HFFc6 (cell line): ENCODE measurements around the gene VPS26B. TPM values are rescaled to one million over a fixed set of nuclear protein-coding genes. Genes with fewer than 3 reads are reported as not detected.
A peak's percentile ranks its signal among the peaks of the same experiment; 100 is the strongest.
"Not testable (repeated sequence)": the region's sequence is repeated elsewhere in the genome, so short reads cannot be mapped to it uniquely, and the experiment has no call there.

ENCODE experiments used
- DNase-seq: peaks from one replicate; pipeline ENCODE4 v3.0.0-alpha.2; 2018
- H3K27ac Mint-ChIP-seq: 2 replicates; pipeline ENCODE4 v1.8.0; 2020; ENCODE audit warnings: mild to moderate bottlenecking, mixed read lengths
- H3K27me3 Mint-ChIP-seq: 2 replicates; pipeline ENCODE4 v1.8.0; 2021; ENCODE audit warnings: mild to moderate bottlenecking, moderate library complexity, mixed read lengths; ENCODE audit not compliant: insufficient read depth
- H3K36me3 Mint-ChIP-seq: 2 replicates; pipeline ENCODE4 v1.8.0; 2021; ENCODE audit warnings: low read depth, mixed read lengths
- H3K4me1 Mint-ChIP-seq: 2 replicates; pipeline ENCODE4 v1.8.0; 2020; ENCODE audit warnings: low read depth, mixed read lengths
- H3K4me3 Mint-ChIP-seq: 2 replicates; pipeline ENCODE4 v1.8.0; 2020; ENCODE audit warnings: mild to moderate bottlenecking, moderate library complexity, mixed read lengths
- H3K9me3 Mint-ChIP-seq: 2 replicates; pipeline ENCODE4 v1.8.0; 2020; ENCODE audit warnings: mild to moderate bottlenecking, mixed read lengths
- total RNA-seq, 6 experiments: library from RNA; stranded (reverse); fragmentation: NEBNext Ultra II Directional; extraction: Animal tissue kit (Norgen Biotek cat#: 25700); gene quantifications; 2 replicates in 1 of 6; 3 replicates in 5 of 6; pipeline ENCODE4 v1.2.3, GENCODE V29; 2021
- TF ChIP-seq, protein P1 (sequence below): fragments of 200-600 bp; sonication (generic); IDR thresholded peaks from 2 replicates; pipeline ENCODE4 v1.5.0; 2021; ENCODE audit warnings: antibody characterized with exemption, mild to moderate bottlenecking

Gene VPS26B
- total RNA-seq, 6 experiments from 2014 or later = 36.5 to 45.0 (median 39.1) TPM

DNA sequence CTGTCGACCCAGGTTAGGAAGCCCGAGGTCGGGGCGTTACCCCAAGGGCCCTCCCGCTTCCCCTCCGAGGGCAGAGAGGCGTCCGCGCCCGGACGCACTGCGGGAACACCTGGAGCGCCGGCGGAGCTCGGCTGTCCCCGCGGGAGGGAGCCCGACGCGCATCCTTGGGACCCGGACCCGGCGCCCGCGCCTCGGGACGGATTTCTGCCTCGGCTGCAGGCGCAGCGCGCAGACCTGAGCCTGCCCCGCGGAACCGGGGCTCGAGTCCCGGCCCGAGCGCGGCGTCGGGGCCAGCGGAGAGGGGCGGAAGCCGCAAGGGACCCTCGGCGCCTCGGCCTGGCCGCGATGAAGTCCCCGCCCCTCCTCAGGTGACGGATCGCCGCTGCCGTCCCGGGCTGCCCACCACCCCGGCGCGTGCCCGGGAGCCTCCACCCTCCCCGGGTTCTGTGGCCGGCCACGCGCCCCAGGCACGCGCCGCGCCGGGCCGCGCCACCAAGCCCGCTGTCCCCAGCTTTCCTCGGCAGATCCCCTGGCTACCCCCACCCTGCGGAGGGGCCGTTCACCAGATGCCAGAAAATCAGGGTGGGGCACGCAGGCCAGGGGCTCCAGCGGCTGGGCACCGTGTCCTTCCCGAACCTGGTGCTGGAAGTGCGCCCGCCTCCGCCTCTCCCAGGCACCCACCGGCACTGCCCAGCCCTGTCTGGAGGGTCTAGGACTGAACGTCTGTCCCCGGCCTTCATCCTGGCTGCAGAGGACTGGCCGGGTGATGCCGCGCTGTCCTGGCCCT is 52.1 kb downstream of the VPS26B start:
- Mint-ChIP-seq H3K27me3 (peaks cover 50% of the 10 kb centered on the region), H3K9me3 (no peaks in the 10 kb centered on the region; the same call in 1 of the 2 replicates), H3K4me1 (peaks cover 14% of the 10 kb centered on the region), H3K4me3 (no peak overlapping the region), H3K27ac (no peak overlapping the region), H3K36me3 (peaks cover 3% of the 10 kb centered on the region; the same call in 1 of the 2 replicates)
- TF ChIP-seq, protein P1, sequence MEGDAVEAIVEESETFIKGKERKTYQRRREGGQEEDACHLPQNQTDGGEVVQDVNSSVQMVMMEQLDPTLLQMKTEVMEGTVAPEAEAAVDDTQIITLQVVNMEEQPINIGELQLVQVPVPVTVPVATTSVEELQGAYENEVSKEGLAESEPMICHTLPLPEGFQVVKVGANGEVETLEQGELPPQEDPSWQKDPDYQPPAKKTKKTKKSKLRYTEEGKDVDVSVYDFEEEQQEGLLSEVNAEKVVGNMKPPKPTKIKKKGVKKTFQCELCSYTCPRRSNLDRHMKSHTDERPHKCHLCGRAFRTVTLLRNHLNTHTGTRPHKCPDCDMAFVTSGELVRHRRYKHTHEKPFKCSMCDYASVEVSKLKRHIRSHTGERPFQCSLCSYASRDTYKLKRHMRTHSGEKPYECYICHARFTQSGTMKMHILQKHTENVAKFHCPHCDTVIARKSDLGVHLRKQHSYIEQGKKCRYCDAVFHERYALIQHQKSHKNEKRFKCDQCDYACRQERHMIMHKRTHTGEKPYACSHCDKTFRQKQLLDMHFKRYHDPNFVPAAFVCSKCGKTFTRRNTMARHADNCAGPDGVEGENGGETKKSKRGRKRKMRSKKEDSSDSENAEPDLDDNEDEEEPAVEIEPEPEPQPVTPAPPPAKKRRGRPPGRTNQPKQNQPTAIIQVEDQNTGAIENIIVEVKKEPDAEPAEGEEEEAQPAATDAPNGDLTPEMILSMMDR = no peak; the same call in none of the 2 replicates
- no peak for DNase-seq

DNA sequence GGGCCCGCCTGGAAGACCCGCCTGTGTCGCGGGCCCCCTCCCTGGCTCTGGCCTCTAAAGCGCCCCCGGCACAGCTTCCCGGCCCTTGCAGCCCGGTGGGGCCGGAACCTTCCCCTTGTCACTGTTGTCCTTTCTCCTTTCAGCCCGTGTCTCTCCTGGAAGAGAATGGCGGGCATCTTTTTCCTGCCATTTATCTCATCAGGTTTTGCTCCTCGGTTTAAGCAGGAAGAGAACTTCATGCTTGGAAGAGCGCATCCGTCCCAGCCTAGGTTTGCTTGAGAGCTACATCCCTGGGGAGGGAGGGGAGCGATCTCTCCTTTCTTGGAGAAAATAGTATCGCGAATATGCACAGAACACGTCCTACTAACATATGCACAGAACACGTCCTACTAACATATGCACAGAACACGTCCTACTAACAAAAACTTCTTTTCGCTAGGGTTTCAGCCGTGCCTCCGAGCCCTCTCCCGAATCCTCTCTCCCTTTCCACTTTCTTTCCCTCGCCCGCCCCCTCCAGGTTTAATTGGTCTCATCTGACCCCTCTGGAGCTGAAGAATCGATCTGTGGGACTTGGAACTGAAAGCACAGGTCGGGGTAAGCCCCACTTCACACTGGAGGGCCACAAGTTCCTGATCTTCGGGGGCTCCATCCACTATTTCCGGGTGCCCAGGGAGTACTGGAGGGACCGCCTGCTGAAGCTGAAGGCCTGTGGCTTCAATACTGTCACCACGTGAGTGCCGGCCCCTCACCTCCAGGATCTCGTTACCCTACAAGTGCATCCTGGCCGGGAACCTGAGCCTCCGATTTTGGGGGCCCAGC is 52.9 kb downstream of the VPS26B start:
- H3K4me3 Mint-ChIP-seq = peak overlapping the region; percentile 47
- DNase-seq = no peak
- H3K9me3 Mint-ChIP-seq = no peaks in the 10 kb centered on the region; the same call in 1 of the 2 replicates

DNA sequence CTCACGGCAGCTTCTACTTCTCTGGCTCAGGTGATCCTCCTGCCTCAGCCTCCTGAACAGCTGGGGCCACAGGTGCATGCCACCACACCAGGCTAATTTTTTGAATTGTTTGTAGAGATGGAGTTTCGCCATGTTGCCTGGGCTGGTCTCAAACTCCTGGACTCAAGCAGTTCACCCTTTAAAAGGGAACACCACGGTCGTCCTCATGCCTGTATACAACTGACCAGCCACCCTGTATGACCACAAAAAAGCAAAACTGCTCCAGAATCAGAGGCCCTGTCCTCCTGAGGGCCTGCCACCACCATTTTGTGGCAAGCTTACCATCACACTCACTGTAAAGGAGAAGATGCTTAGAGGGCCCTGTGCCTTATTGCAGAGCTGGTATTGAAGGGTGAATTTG is 53.9 kb downstream of the VPS26B start:
- Mint-ChIP-seq H3K4me1 (peaks cover 14% of the 10 kb centered on the region), H3K9me3 (no peaks in the 10 kb centered on the region; the same call in 1 of the 2 replicates), H3K4me3 (no peak overlapping the region), H3K36me3 (peaks cover 3% of the 10 kb centered on the region; the same call in 1 of the 2 replicates), H3K27me3 (peaks cover 42% of the 10 kb centered on the region), H3K27ac (no peak overlapping the region)
- no peak for DNase-seq
- TF ChIP-seq, protein P1 = no peak

More for the DNA sequence above, 52.9 kb downstream of the VPS26B start:
- no peak overlapping the region for H3K27ac Mint-ChIP-seq
- H3K27me3 Mint-ChIP-seq = peaks cover 50% of the 10 kb centered on the region
- TF ChIP-seq, protein P1 = no peak
- peaks cover 14% of the 10 kb centered on the region for H3K4me1 Mint-ChIP-seq
- H3K36me3 Mint-ChIP-seq = peaks cover 3% of the 10 kb centered on the region; the same call in 1 of the 2 replicates

DNA sequence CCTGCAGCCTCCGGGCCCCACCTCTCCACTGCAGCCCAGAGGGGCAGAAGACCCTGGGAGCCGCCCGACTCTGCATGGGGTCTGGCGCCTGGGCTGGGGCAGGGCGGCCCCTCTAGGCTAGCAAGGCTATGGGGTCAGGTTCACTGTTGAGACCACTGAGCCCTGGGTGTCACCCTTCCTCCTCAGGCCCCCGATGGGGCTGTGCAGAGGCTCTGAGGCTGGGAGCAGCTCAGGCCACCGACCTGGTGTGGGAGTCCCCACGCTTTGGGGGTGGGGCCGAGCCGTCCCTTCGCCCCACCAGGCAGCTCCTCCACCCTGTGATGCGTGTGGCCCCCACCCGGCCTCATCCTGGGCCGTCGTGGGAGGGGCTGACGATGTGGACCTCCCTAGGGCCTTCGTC is 57.2 kb downstream of the VPS26B start:
- not testable (repeated sequence) for DNase-seq, H3K36me3 Mint-ChIP-seq, H3K4me3 Mint-ChIP-seq, H3K4me1 Mint-ChIP-seq, H3K9me3 Mint-ChIP-seq, H3K27ac Mint-ChIP-seq
- peaks cover 24% of the 10 kb centered on the region for H3K27me3 Mint-ChIP-seq

DNA sequence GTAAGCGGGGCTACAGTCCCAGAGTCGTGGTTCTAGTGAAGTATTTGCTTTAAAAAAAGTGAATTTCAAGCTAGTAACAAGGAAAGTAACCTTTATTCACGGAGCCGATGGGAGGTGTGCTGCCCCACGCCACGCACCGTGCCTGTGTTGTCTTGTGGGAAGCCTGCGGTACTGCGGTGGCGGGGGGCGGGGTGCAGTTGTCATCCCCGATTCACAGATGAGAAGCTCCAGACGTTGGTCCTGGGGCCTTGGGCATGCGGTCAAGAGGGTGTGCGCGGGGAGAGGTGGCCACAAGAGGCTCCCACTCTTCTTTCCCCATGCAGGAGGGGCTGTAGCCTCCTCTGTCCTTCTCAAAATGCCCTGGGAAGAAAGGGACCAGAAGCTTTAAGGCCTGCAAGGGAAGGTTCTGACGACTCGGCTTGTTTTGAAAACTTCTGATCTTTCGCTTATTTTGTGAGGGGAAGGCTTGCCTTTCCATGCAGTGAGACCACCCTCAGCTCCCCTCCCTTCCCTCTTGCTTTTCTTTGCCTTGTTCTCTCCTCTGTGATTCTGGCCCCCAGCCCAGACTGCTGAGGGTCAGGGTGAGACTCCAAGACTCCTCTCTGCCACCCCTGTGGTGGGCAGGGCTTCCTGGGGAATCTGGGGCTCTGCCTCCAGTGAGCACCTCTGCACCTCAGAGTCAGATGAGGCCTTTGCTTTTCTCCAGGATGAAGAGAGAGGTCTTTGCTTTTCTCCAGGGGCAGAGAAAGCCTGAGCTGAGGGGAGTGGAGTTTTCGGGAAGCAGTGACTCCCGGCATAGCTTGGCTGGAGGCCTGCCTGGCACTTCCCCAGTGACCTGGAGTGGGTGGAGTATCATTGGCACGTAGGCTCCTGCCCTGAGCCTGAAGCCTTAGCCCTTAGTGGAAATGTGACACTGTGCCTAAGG is 57.9 kb downstream of the VPS26B start:
- TF ChIP-seq, protein P1 = no peak
- H3K27me3 Mint-ChIP-seq = peaks cover 20% of the 10 kb centered on the region

More for the DNA sequence above, 57.9 kb downstream of the VPS26B start:
- H3K4me3 Mint-ChIP-seq = no peak overlapping the region
- no peak for DNase-seq
- 0 out of 2 replicates have a peak, but pooled peaks cover under 1% of the 10 kb centered on the region for H3K36me3 Mint-ChIP-seq
- H3K4me1 Mint-ChIP-seq = peaks cover under 1% of the 10 kb centered on the region; the same call in 1 of the 2 replicates
- no peak overlapping the region for H3K27ac Mint-ChIP-seq
- H3K9me3 Mint-ChIP-seq = no peaks in the 10 kb centered on the region
